Peyer's patch (tissue), 4 donors: ENCODE data around the gene ADCY3. TPM values are rescaled to one million over a fixed set of nuclear protein-coding genes. Genes with fewer than 3 reads are reported as not detected.

Experiments used
- DNase-seq, 3 donors: peaks; one replicate each; pipeline ENCODE4 v3.0.0-alpha.2; 2017 to 2019
- H3K27ac ChIP-seq, 4 donors: fragments of 200-600 bp; sonication (generic); one replicate each; pipeline ENCODE4 v1.5.1; 2016 to 2019
- H3K27me3 ChIP-seq, 2 donors: fragments of 200-600 bp; sonication (generic); one replicate each; pipeline ENCODE4 v1.5.1; 2019
- H3K36me3 ChIP-seq, 3 donors: fragments of 200-600 bp; sonication (generic); one replicate each; pipeline ENCODE4 v1.5.1; 2016 to 2019
- H3K4me1 ChIP-seq, 4 donors: fragments of 200-600 bp; sonication (generic); one replicate each; pipeline ENCODE4 v1.5.1; 2016 to 2019
- H3K4me3 ChIP-seq, 4 donors: fragments of 200-600 bp; sonication (generic); 1 replicate in 3 of 4; 2 replicates in 1 of 4; pipeline ENCODE4 v1.5.1; 2016 to 2019; ENCODE audit warnings: mild to moderate bottlenecking in 1 of 4
- H3K9me3 ChIP-seq, 4 donors: fragments of 200-600 bp; sonication (generic); one replicate each; pipeline ENCODE4 v1.5.1; 2016 to 2019; ENCODE audit warnings: mild to moderate bottlenecking in 1 of 4
- POLR2A ChIP-seq, 2 donors: fragments of 450-650 bp; IDR thresholded peaks; one replicate each; pipeline ENCODE4 v1.5.1; 2017; ENCODE audit warnings: antibody characterized with exemption in 2 of 2, mild to moderate bottlenecking in 2 of 2, moderate library complexity in 2 of 2
- total RNA-seq, 4 donors: library from RNA; depleted of rRNA; stranded (reverse); fragments of >200 nt; gene quantifications; one replicate each; pipeline ENCODE4 v1.1.0, GENCODE V29; 2016
- TF ChIP-seq, protein P1 (sequence below), 6 experiments: fragments of 450-650 bp in 4 of 6; fragments of 200-600 bp in 2 of 6; sonication (generic) in 1 of 6; IDR thresholded peaks; one replicate each; pipeline ENCODE4 v1.5.1; 2017 to 2019; ENCODE audit warnings: antibody characterized with exemption in 6 of 6, mild to moderate bottlenecking in 3 of 6, moderate library complexity in 1 of 6

The ADCY3 gene
- total RNA-seq, 4 donors from 2014 or later = 23.6 to 195 (median 56.4) TPM

GRCh38 chr2:24899361-24899910 lies 20.6 kb downstream of the ADCY3 start:
- H3K4me3 ChIP-seq = no peak overlapping the region
- H3K4me1 ChIP-seq = no peaks in the 10 kb centered on the region
- H3K27me3 ChIP-seq = no peaks in the 10 kb centered on the region
- no peak overlapping the region for H3K27ac ChIP-seq
- DNase-seq = no peak
- H3K9me3 ChIP-seq = peaks cover 0 to 10% (median 0%) of the 10 kb centered on the region in 4 donors
- peaks cover 0 to 3% (median 0%) of the 10 kb centered on the region in 3 donors for H3K36me3 ChIP-seq
- no peak for TF ChIP-seq POLR2A (IDR thresholded peaks at IDR 0.05)
- TF ChIP-seq, protein P1, sequence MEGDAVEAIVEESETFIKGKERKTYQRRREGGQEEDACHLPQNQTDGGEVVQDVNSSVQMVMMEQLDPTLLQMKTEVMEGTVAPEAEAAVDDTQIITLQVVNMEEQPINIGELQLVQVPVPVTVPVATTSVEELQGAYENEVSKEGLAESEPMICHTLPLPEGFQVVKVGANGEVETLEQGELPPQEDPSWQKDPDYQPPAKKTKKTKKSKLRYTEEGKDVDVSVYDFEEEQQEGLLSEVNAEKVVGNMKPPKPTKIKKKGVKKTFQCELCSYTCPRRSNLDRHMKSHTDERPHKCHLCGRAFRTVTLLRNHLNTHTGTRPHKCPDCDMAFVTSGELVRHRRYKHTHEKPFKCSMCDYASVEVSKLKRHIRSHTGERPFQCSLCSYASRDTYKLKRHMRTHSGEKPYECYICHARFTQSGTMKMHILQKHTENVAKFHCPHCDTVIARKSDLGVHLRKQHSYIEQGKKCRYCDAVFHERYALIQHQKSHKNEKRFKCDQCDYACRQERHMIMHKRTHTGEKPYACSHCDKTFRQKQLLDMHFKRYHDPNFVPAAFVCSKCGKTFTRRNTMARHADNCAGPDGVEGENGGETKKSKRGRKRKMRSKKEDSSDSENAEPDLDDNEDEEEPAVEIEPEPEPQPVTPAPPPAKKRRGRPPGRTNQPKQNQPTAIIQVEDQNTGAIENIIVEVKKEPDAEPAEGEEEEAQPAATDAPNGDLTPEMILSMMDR (IDR thresholded peaks at IDR 0.05) = no peak

- no peak for DNase-seq
- no peak overlapping the region for H3K4me3 ChIP-seq
- no peak for TF ChIP-seq POLR2A (IDR thresholded peaks at IDR 0.05)
- TF ChIP-seq, protein P1 (IDR thresholded peaks at IDR 0.05) = no peak
- H3K27me3 ChIP-seq = no peaks in the 10 kb centered on the region
- no peak overlapping the region for H3K27ac ChIP-seq
- peaks cover 0 to 10% (median 0%) of the 10 kb centered on the region in 4 donors for H3K9me3 ChIP-seq
- peaks cover 0 to 3% (median 0%) of the 10 kb centered on the region in 3 donors for H3K36me3 ChIP-seq
- H3K4me1 ChIP-seq = no peaks in the 10 kb centered on the region
Observed at GRCh38 chr2:24898122-24899109, 21.6 kb downstream of the ADCY3 start.

DNA sequence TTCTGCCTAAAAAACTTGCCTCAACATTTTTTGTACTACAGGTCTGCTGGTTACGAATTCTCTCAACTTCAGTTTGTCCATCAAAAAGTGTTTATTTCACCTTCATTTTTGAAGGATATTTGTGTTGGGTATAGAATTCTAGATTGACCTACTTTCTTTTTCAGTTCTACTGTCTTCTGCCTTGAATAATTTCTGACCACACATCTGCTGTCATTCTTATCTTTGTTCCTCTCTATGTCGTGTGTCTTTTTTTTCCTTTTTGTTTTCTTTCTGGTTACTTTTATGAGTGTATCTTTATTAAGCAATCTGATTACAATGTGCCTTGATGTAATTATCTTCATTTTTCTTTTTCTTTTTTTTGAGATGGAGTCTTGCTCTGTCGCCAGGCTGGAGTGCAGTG lies 25.3 kb downstream of the ADCY3 start:
- Histone ChIP-seq H3K36me3 (no peaks in the 10 kb centered on the region), H3K27me3 (no peaks in the 10 kb centered on the region), H3K4me1 (no peaks in the 10 kb centered on the region), H3K9me3 (peaks cover 0 to 10% (median 0%) of the 10 kb centered on the region in 4 donors), H3K27ac (no peak overlapping the region), H3K4me3 (no peak overlapping the region)
- DNase-seq = no peak
- no peak for TF ChIP-seq POLR2A (IDR thresholded peaks at IDR 0.05)
- TF ChIP-seq, protein P1 (IDR thresholded peaks at IDR 0.05) = no peak

DNA sequence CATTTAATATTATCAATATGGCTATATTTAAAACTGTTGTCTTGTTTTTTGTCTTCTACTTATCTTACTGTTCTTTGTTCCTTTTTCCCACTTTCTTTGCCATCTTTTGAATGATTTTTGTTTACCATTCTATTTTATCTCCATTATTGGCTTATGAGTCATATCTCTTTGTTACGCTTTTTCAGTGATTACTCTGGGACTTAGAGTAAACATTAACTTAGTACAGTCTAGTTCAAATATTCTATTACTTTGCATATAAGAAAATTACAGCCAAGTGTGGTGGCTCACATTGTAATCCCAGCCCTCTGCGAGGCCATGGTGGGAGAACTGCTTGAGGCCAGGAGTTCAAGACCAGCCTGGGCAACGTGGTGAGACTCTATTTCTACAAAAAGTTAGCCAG lies 26.1 kb downstream of the ADCY3 start:
- H3K9me3 ChIP-seq = peaks cover 0 to 10% (median 0%) of the 10 kb centered on the region in 4 donors
- DNase-seq = no peak
- H3K4me1 ChIP-seq = no peaks in the 10 kb centered on the region
- H3K36me3 ChIP-seq = no peaks in the 10 kb centered on the region
- H3K27ac ChIP-seq = no peak overlapping the region
- TF ChIP-seq POLR2A (IDR thresholded peaks at IDR 0.05) = no peak
- TF ChIP-seq, protein P1 (IDR thresholded peaks at IDR 0.05) = no peak
- H3K4me3 ChIP-seq = no peak overlapping the region
- no peaks in the 10 kb centered on the region for H3K27me3 ChIP-seq

GRCh38 chr2:24892928-24893327 lies 27.1 kb downstream of the ADCY3 start:
- Histone ChIP-seq H3K36me3 (no peaks in the 10 kb centered on the region), H3K4me1 (no peaks in the 10 kb centered on the region), H3K9me3 (peaks cover 0 to 10% (median 0%) of the 10 kb centered on the region in 4 donors), H3K27ac (no peak overlapping the region), H3K4me3 (no peak overlapping the region), H3K27me3 (no peaks in the 10 kb centered on the region)
- DNase-seq = no peak
- TF ChIP-seq, protein P1 (IDR thresholded peaks at IDR 0.05) = no peak
- no peak for TF ChIP-seq POLR2A (IDR thresholded peaks at IDR 0.05)
